NCI-H748 treated with DMSO at 0.1 percent for 48 hours (cell line): ENCODE results near the gene ADRA2B.
"Not testable (repeated sequence)": the region's sequence is repeated elsewhere in the genome, so short reads cannot be mapped to it uniquely, and the experiment has no call there.

Source experiments
- DNase-seq: peaks from one replicate; lab custom pipeline; 2025; lab: John Stamatoyannopoulos, UW

Gene ADRA2B

GRCh38 chr2:96088340-96089335, 27.7 kb downstream of the ADRA2B start:
- DNase-seq: no peak

- DNase-seq: no peak
Observed at GRCh38 chr2:96087130-96087529, 29.2 kb downstream of the ADRA2B start.

- DNase-seq: no peak
Observed at GRCh38 chr2:96085541-96086355, 30.6 kb downstream of the ADRA2B start.

- DNase-seq: not testable (repeated sequence)
Observed at GRCh38 chr2:96084858-96085518, 31.4 kb downstream of the ADRA2B start.

GRCh38 chr2:96083989-96084857, 32.1 kb downstream of the ADRA2B start:
- no peak for DNase-seq

- no peak for DNase-seq
Observed at GRCh38 chr2:96083064-96083939, 33.1 kb downstream of the ADRA2B start.

- no peak for DNase-seq
Observed at GRCh38 chr2:96082211-96083063, 33.9 kb downstream of the ADRA2B start.

GRCh38 chr2:96081042-96081441, 35.3 kb downstream of the ADRA2B start:
- no peak for DNase-seq

- no peak for DNase-seq
Observed at GRCh38 chr2:96075199-96075771, 41.1 kb downstream of the ADRA2B start.

- no peak for DNase-seq
Observed at GRCh38 chr2:96074156-96074555, 42.2 kb downstream of the ADRA2B start.

GRCh38 chr2:96073170-96073775, 43.1 kb downstream of the ADRA2B start:
- no peak for DNase-seq

GRCh38 chr2:96072746-96073145, 43.6 kb downstream of the ADRA2B start:
- no peak for DNase-seq

GRCh38 chr2:96071977-96072491, 44.3 kb downstream of the ADRA2B start:
- DNase-seq: not testable (repeated sequence)

- not testable (repeated sequence) for DNase-seq
Observed at GRCh38 chr2:96071087-96071976, 45.0 kb downstream of the ADRA2B start.

- DNase-seq: not testable (repeated sequence)
Observed at GRCh38 chr2:96070351-96070750, 46.0 kb downstream of the ADRA2B start.

- DNase-seq: not testable (repeated sequence)
Observed at GRCh38 chr2:96069878-96070277, 46.5 kb downstream of the ADRA2B start.
